ENCODE data around the gene CLIP2. TPM values are rescaled to one million over a fixed set of nuclear protein-coding genes. Genes with fewer than 3 reads are reported as not detected.
"Not testable (repeated sequence)": the region's sequence is repeated elsewhere in the genome, so short reads cannot be mapped to it uniquely, and the experiment has no call there.

The CLIP2 gene
- polyA plus RNA-seq, 1 of the 3 experiments (the other 2 are of a cell fraction): 14.3 TPM

GRCh38 chr7:74393722-74394121 lies 104.5 kb downstream of the CLIP2 start:
- H3K27me3 ChIP-seq (ENCODE audit: insufficient read depth); H3K9me2 ChIP-seq; H2AFZ ChIP-seq (ENCODE audit: low read depth); H3K4me2 ChIP-seq; H3K27ac ChIP-seq (ENCODE audit: low read depth in 2 of 2, low read length in 1 of 2); H4K20me1 ChIP-seq (ENCODE audit: insufficient read depth); H3K4me3 ChIP-seq (ENCODE audit: low read depth in 2 of 2, low read length in 1 of 2); H3K79me2 ChIP-seq (ENCODE audit: insufficient read depth); DNase-seq; H3K9ac ChIP-seq; H3K4me1 ChIP-seq (ENCODE audit: control insufficient read depth in 1 of 2, insufficient read depth in 2 of 2, low read depth in 1 of 2, low read length in 1 of 2); H3K9me3 ChIP-seq: not testable (repeated sequence)
- peaks cover 20% of the 10 kb centered on the region for H3F3A ChIP-seq (replicated peaks; ENCODE audit: insufficient read depth)
- peaks cover 3 to 51% of the 10 kb centered on the region in 2 experiments for H3K36me3 ChIP-seq (replicated peaks in 1 of 2; ENCODE audit: control insufficient read depth in 1 of 2, insufficient read depth in 2 of 2, low read length in 1 of 2)
- TF ChIP-seq SMC3 (IDR thresholded peaks at IDR 0.05; ENCODE audit: low read depth, low read length): peak; percentile 48; the same call in 1 of the 2 replicates
- peak; percentile 46 for TF ChIP-seq CTCF (IDR thresholded peaks at IDR 0.05)
- TF ChIP-seq REST (IDR thresholded peaks at IDR 0.05; ENCODE audit: low read depth, low read length): peak; percentile 59; the same call in 1 of the 2 replicates
- peak; percentile 68 for TF ChIP-seq RAD21 (IDR thresholded peaks at IDR 0.05; ENCODE audit: low read length)
- ChIA-PET POLR2A (interaction anchor here (1.3 kb wide), 1 partner anchor 187 kb away, joined by 3 read pairs; no protein-coding TSS in a partner anchor), CTCF (interaction anchor here (1.1 to 22.0 kb wide), 6 partner anchors 8 to 326 kb away, joined by 3 to 537 read pairs (median 5); partner anchors contain the start of gene LAT2)
- WGBS (ENCODE audit: low lambda C conversion rate): 85% methylated on average over 6 of the region's 6 CpGs

GRCh38 chr7:74394601-74395000 lies 105.4 kb downstream of the CLIP2 start:
- WGBS (ENCODE audit: low lambda C conversion rate): 64% methylated on average over 3 of the region's 3 CpGs
- Histone ChIP-seq H3K36me3 (replicated peaks in 1 of 2; ENCODE audit: control insufficient read depth in 1 of 2, insufficient read depth in 2 of 2, low read length in 1 of 2) (peaks cover 3 to 49% of the 10 kb centered on the region in 2 experiments), H3F3A (replicated peaks; ENCODE audit: insufficient read depth) (peaks cover 25% of the 10 kb centered on the region)
- not testable (repeated sequence) for H3K9me3 ChIP-seq; H3K4me2 ChIP-seq; H3K79me2 ChIP-seq (ENCODE audit: insufficient read depth); H2AFZ ChIP-seq (ENCODE audit: low read depth); H3K4me1 ChIP-seq (ENCODE audit: control insufficient read depth in 1 of 2, insufficient read depth in 2 of 2, low read depth in 1 of 2, low read length in 1 of 2); H3K9ac ChIP-seq; H4K20me1 ChIP-seq (ENCODE audit: insufficient read depth); H3K27me3 ChIP-seq (ENCODE audit: insufficient read depth); H3K9me2 ChIP-seq; H3K27ac ChIP-seq (ENCODE audit: low read depth in 2 of 2, low read length in 1 of 2); H3K4me3 ChIP-seq (ENCODE audit: low read depth in 2 of 2, low read length in 1 of 2)
- CTCF ChIA-PET: interaction anchor here (1.0 to 22.0 kb wide), 7 partner anchors 10 to 326 kb away, joined by 3 to 537 read pairs (median 5); partner anchors contain the start of gene LAT2
- peak; percentile 55 for DNase-seq
- POLR2A ChIA-PET: interaction anchor here (1.3 kb wide), 1 partner anchor 188 kb away, joined by 3 read pairs; no protein-coding TSS in a partner anchor
- TF ChIP-seq CTCF (IDR thresholded peaks at IDR 0.05) (peak; percentile 36; the same call in 1 of the 2 replicates), RAD21 (IDR thresholded peaks at IDR 0.05; ENCODE audit: low read length) (peak; percentile 61)
